Caki2 (cell line): Measurements from ENCODE around the gene S1PR3. TPM values are rescaled to one million over a fixed set of nuclear protein-coding genes. Genes with fewer than 3 reads are reported as not detected.

Source experiments
- DNase-seq: peaks from one replicate; pipeline ENCODE4 v3.0.0-alpha.2; 2015; ENCODE audit warnings: low read depth
- in situ Hi-C: cut with HindIII; loops from 2 replicates; pipeline ENCODE4 v1.10.0; 2016; ENCODE audit warnings: low sequenced_read_pairs, low pct_unique_long_range_greater_than_20kb, mixed read lengths
- total RNA-seq: library from RNA; depleted of rRNA; stranded (reverse); fragments of >200 nt; shearing (Covaris generic); gene quantifications from 2 replicates; pipeline ENCODE4 v1.2.3, GENCODE V29; 2014; ENCODE audit warnings: low replicate concordance

Gene S1PR3
- total RNA-seq, 1 experiment from 2014 or later: 15.2 TPM

DNA sequence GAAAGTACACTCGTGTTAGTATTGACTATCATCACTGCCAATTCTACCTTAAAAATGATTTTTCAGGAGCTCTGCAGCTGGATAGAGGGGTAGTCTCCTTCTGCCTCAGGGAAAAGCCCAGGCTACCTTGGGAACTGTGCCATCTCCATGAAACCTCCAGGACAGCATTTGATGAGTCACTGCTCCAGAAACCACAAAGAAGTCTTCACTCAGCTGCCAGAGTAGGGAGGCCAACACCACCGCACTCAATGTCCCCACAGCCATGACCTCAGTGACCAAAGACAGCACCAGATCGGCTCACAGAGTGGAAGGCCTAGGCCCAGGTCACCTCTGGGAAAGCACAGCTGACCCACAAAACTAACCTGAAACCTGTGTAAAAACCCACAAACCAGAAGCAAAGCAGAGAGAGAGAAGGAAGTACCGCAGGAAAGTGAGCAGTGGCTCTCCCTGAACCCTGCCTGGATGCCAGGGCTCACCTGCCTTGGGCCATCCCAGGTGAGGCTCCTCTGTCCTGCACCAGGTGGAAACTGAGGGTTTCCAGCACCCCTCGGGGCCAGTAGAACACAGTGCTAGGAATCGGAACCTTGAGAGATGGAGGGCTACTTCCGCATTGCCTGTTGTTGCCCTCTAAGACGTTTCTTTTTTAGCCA lies 30.0 kb downstream of the S1PR3 start:
- in situ Hi-C loops: no loop called here
- peak; percentile 71 for DNase-seq

DNA sequence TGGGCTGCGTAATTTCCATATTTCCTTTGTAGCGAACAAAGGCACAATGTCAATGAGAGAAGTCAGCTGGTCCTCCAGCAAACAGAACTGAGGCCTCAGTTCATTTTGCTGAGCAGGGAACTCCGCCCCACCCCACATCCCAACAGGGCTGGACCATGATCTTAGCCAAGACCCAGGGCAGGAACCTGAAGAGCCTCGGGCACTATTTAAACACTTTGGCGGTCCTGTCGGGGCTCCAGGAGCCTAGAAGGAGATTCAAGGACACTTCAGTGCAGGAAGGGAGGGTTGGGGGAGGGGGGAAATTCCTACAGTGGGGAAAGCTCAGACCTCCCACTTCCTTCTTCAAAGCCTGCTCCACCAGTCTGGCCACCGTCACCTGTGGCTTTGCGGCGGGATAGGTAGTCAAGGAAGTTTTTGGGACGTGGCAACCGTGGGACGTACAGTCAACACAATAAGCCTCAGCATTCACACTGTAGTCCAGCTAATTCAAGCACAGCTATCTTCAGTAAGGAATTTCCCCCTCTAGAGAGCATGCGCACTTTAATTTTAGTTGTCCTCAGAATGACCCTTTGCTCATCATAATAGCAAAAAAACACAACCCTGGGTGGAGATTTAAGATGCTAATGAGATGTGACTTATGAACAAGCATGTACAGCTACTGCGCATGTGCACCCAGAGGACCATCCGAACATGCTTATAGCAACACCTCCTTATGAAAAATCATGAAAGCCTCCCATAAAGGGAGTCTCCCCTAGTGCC lies 30.9 kb downstream of the S1PR3 start:
- in situ Hi-C loops: no loop called here
- DNase-seq: no peak

- no peak for DNase-seq
- in situ Hi-C loops: no loop called here
Measured at GRCh38 chr9:89022902-89023301, 31.6 kb downstream of the S1PR3 start.

DNA sequence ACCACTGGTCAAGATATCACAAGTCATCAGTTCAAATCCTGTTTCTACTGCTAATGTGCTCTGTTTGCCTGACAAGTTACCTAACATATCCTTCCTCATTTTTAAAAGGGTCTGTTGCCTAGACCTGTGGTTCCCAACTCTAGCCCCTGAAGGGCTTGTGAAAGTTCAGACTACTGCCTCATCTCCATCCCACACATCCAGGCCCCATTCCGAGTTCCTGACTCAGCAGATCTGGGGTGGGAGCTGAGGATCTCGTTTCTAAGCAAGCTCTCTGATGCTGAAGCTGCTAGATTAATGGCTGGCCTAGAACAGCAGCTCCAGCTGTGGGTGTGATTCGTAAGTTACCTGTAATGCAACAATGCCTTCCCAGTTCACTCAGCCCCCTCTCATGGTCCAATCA lies 32.5 kb downstream of the S1PR3 start:
- no peak for DNase-seq
- in situ Hi-C loops: no loop called here

DNA sequence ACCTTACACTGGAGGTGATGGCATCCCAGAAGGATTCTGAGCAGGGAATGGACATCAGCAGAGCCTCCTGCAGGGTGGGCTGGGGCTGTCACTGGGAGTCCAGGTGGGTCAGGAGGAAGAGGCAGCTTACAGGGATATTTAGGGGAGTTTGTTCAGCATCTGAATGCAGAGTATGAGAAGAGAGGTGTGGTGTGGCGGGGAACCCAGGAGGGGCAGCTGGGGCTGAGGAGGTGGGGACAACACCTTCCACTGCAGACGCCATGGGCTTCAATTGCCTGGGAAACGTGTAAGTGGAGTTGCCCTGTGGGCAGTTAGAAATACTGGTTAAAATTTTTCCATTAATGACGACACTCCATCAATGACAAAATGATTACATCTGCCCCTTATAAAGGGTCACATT lies 33.5 kb downstream of the S1PR3 start:
- in situ Hi-C loops: no loop called here

GRCh38 chr9:89025553-89025952 lies 34.3 kb downstream of the S1PR3 start:
- DNase-seq: no peak
- in situ Hi-C loops: no loop called here

More for the DNA sequence above, 33.5 kb downstream of the S1PR3 start:
- no peak for DNase-seq

- DNase-seq: no peak
- in situ Hi-C loops: no loop called here
Measured at GRCh38 chr9:89026876-89027275, 35.6 kb downstream of the S1PR3 start.

DNA sequence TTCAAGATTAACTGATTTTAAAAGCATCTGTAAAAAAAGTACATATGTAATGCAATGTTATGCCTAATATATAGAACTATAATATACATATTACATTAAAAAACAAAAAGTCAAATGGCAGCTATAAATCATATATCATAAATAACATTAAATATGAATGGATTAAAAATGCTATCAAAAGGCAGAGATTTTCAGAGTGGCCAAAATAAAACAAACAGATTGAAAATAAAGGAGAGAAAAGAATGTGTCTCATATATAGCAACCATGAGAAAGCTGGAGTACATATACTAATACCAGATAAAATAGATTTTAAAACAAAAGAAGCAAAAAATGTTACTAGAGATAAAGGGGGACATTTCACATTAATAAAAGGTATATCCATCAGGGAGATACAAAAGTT lies 38.5 kb downstream of the S1PR3 start:
- DNase-seq: no peak
- in situ Hi-C loops: no loop called here

GRCh38 chr9:89032173-89032572 lies 40.9 kb downstream of the S1PR3 start:
- in situ Hi-C loops: no loop called here
- no peak for DNase-seq

GRCh38 chr9:89032661-89033060 lies 41.4 kb downstream of the S1PR3 start:
- DNase-seq: no peak
- in situ Hi-C loops: no loop called here

DNA sequence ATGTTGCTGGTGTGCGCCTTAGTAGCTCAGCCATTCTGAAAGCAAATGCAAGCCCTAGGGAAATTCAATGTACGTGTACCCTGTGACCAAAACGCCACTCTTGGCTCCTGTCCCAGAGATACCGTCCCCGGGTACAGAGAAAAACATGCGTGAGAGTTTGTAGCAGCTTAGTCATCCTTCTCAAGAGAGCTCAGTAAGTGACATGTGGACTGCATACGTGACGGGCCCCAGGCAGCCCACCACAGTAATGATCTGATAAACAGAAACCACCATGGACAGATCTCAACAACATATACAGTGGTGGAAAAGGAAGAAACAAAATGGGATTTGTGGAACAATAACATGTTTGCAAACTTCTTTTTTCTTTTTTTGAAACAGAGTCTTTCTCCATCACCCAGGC lies 45.1 kb downstream of the S1PR3 start:
- in situ Hi-C loops: no loop called here
- no peak for DNase-seq

- in situ Hi-C loops: no loop called here
- no peak for DNase-seq
Measured at GRCh38 chr9:89036891-89037290, 45.6 kb downstream of the S1PR3 start.

DNA sequence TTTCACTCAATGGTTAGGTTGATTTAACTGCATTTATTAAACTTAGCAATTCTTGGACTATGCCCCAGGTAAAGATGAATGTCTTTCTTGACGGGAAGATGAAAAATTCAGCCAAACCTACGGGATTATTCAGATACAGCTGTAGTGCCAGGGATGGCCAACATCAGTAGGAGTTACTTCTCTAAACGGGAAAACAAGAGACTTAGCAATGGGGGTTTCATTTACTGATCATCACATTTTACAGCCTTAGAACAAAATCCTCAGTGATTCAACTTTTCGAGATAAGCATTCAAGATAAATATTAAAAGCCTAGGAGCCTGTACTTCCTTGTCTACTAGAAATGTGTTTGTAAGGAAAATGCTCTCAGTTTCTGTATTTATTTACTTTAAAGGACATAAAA lies 46.1 kb downstream of the S1PR3 start:
- in situ Hi-C loops: no loop called here

GRCh38 chr9:89037891-89038290 lies 46.6 kb downstream of the S1PR3 start:
- DNase-seq: no peak
- in situ Hi-C loops: no loop called here

More for the DNA sequence above, 46.1 kb downstream of the S1PR3 start:
- no peak for DNase-seq

- in situ Hi-C loops: no loop called here
- no peak for DNase-seq
Measured at GRCh38 chr9:89038382-89039103, 47.3 kb downstream of the S1PR3 start.

- in situ Hi-C loops: no loop called here
- no peak for DNase-seq
Measured at GRCh38 chr9:89039104-89039465, 47.8 kb downstream of the S1PR3 start.

- no peak for DNase-seq
- in situ Hi-C loops: no loop called here
Measured at GRCh38 chr9:89039664-89040063, 48.4 kb downstream of the S1PR3 start.

DNA sequence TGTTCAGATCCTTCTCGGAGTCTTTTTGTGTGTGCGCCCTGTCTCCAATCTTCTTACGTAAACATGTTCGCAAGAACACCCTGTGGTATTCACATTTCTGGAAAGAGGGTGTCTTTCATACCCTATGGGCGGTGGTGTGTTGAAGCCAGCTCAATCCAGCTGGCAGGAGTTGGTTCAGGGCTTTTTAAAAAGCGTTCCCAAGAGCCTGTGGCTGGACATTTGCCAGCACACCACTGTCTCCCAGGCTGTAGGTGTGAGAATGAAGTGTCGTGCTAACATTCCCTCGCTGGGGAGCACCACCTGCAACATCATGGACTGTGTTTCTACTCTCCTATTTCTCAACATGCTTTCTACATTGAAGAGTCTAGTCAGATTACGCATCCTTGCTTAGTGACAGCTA lies 51.7 kb downstream of the S1PR3 start:
- no peak for DNase-seq
- in situ Hi-C loops: no loop called here

GRCh38 chr9:89044104-89044503 lies 52.8 kb downstream of the S1PR3 start:
- DNase-seq: no peak
- in situ Hi-C loops: no loop called here
